DOHH2 (cell line): ENCODE results near the gene TUFT1.
A peak's percentile ranks its signal among the peaks of the same experiment; 100 is the strongest.

Source experiments
- H3F3A ChIP-seq: fragments of 200-600 bp; sonication (generic), shearing (Covaris generic); 2 replicates; pipeline ENCODE4 v1.6.0; 2016; ENCODE audit warnings: antibody characterized with exemption, mild to moderate bottlenecking; ENCODE audit not compliant: control insufficient read depth, insufficient read depth
- H3K27ac ChIP-seq: fragments of 200-600 bp; sonication (generic); 2 replicates; pipeline ENCODE4 v1.5.1; 2014; ENCODE audit warnings: low read depth, mild to moderate bottlenecking, low read length, moderate library complexity
- H3K27me3 ChIP-seq: fragments of 200-600 bp; sonication (generic); 2 replicates; pipeline ENCODE4 v1.6.1; 2014; ENCODE audit warnings: mild to moderate bottlenecking, low read length, mixed read lengths; ENCODE audit not compliant: control insufficient read depth
- H3K36me3 ChIP-seq: fragments of 200-600 bp; sonication (generic); 2 replicates; pipeline ENCODE4 v1.6.1; 2014; ENCODE audit warnings: mild to moderate bottlenecking, low read length, moderate library complexity, mixed read lengths; ENCODE audit not compliant: control insufficient read depth
- H3K4me1 ChIP-seq: fragments of 200-600 bp; sonication (generic); 2 replicates; pipeline ENCODE4 v1.6.1; 2014; ENCODE audit warnings: mild to moderate bottlenecking, low read length, mixed read lengths; ENCODE audit not compliant: control insufficient read depth
- H3K4me2 ChIP-seq: fragments of 200-600 bp; sonication (generic); 2 replicates; pipeline ENCODE4 v1.6.0; 2014; ENCODE audit warnings: mild to moderate bottlenecking, low read length, moderate library complexity
- H3K4me3 ChIP-seq: fragments of 200-600 bp; sonication (generic); 2 replicates; pipeline ENCODE4 v1.5.1; 2014; ENCODE audit warnings: mild to moderate bottlenecking, low read length, mixed read lengths
- H3K79me2 ChIP-seq: fragments of 200-600 bp; sonication (generic); 2 replicates; pipeline ENCODE4 v1.6.1; 2014; ENCODE audit warnings: mild to moderate bottlenecking, low read length, mixed read lengths; ENCODE audit not compliant: control insufficient read depth
- H3K9me2 ChIP-seq: fragments of 200-600 bp; sonication (generic); replicated peaks from 2 replicates; pipeline ENCODE4 v1.6.1; 2014; ENCODE audit warnings: mild to moderate bottlenecking, low read length, mixed read lengths; ENCODE audit not compliant: control insufficient read depth
- H3K9me3 ChIP-seq: fragments of 200-600 bp; sonication (generic); 2 replicates; pipeline ENCODE4 v1.6.1; 2014; ENCODE audit warnings: antibody characterized with exemption, low read length, mixed read lengths; ENCODE audit not compliant: control insufficient read depth, insufficient read depth
- H4K20me1 ChIP-seq: fragments of 200-600 bp; sonication (generic); 2 replicates; pipeline ENCODE4 v1.6.0; 2014; ENCODE audit warnings: low read depth, mild to moderate bottlenecking, antibody characterized with exemption, low read length, moderate library complexity; ENCODE audit not compliant: control insufficient read depth, insufficient read depth
- CTCF ChIP-seq: fragments of 200-600 bp; sonication (generic); IDR thresholded peaks from one replicate; pipeline ENCODE4 v1.5.1; 2014; ENCODE audit warnings: antibody characterized with exemption, mild to moderate bottlenecking, low read depth, low read length; ENCODE audit not compliant: poor library complexity, severe bottlenecking
- EZH2phosphoT487 ChIP-seq: fragments of 200-600 bp; sonication (generic); IDR thresholded peaks from 2 replicates; pipeline ENCODE4 v1.6.1; 2017; ENCODE audit warnings: borderline replicate concordance, mild to moderate bottlenecking, antibody characterized with exemption, low read length, moderate library complexity, mixed read lengths

The TUFT1 gene

GRCh38 chr1:151540982-151541377 is 871 bp downstream of the TUFT1 start:
- peaks cover 21% of the 10 kb centered on the region for H3K4me1 ChIP-seq
- no peaks in the 10 kb centered on the region for H3F3A ChIP-seq
- no peaks in the 10 kb centered on the region for H3K9me3 ChIP-seq
- H3K36me3 ChIP-seq: no peaks in the 10 kb centered on the region
- H3K4me2 ChIP-seq: peak overlapping the region; percentile 87
- H3K79me2 ChIP-seq: no peaks in the 10 kb centered on the region
- TF ChIP-seq CTCF: no peak
- TF ChIP-seq EZH2phosphoT487: no peak
- no peaks in the 10 kb centered on the region for H4K20me1 ChIP-seq
- no peaks in the 10 kb centered on the region for H3K9me2 ChIP-seq
- H3K27ac ChIP-seq: no peak overlapping the region
- H3K27me3 ChIP-seq: peaks cover 18% of the 10 kb centered on the region
- peak overlapping the region; percentile 76 for H3K4me3 ChIP-seq

GRCh38 chr1:151541752-151542151 is 1.6 kb downstream of the TUFT1 start:
- peaks cover 18% of the 10 kb centered on the region for H3K27me3 ChIP-seq
- no peak overlapping the region for H3K4me3 ChIP-seq
- H3K27ac ChIP-seq: no peak overlapping the region
- H3K4me1 ChIP-seq: peaks cover 21% of the 10 kb centered on the region
- TF ChIP-seq CTCF (no peak), EZH2phosphoT487 (no peak)
- no peaks in the 10 kb centered on the region for H4K20me1 ChIP-seq
- no peaks in the 10 kb centered on the region for H3K36me3 ChIP-seq
- H3K9me3 ChIP-seq: no peaks in the 10 kb centered on the region
- H3K9me2 ChIP-seq: no peaks in the 10 kb centered on the region
- no peak overlapping the region for H3K4me2 ChIP-seq
- H3K79me2 ChIP-seq: no peaks in the 10 kb centered on the region
- H3F3A ChIP-seq: no peaks in the 10 kb centered on the region

- TF ChIP-seq CTCF: no peak
- no peak for TF ChIP-seq EZH2phosphoT487
- Histone ChIP-seq H3K27ac (no peak overlapping the region), H4K20me1 (no peaks in the 10 kb centered on the region), H3K27me3 (peaks cover 18% of the 10 kb centered on the region), H3K9me3 (no peaks in the 10 kb centered on the region), H3F3A (no peaks in the 10 kb centered on the region), H3K4me3 (no peak overlapping the region), H3K79me2 (no peaks in the 10 kb centered on the region), H3K4me1 (peaks cover 21% of the 10 kb centered on the region), H3K9me2 (no peaks in the 10 kb centered on the region), H3K4me2 (no peak overlapping the region), H3K36me3 (no peaks in the 10 kb centered on the region)
Measured at GRCh38 chr1:151542710-151543129, 2.6 kb downstream of the TUFT1 start.

- Histone ChIP-seq H3K4me3 (no peak overlapping the region), H3K27me3 (peaks cover 17% of the 10 kb centered on the region), H3F3A (no peaks in the 10 kb centered on the region), H3K9me2 (no peaks in the 10 kb centered on the region), H3K79me2 (no peaks in the 10 kb centered on the region), H3K36me3 (no peaks in the 10 kb centered on the region), H3K27ac (no peak overlapping the region), H3K4me2 (no peak overlapping the region), H3K4me1 (peaks cover 6% of the 10 kb centered on the region), H4K20me1 (no peaks in the 10 kb centered on the region), H3K9me3 (no peaks in the 10 kb centered on the region)
- no peak for TF ChIP-seq EZH2phosphoT487
Measured at GRCh38 chr1:151545542-151545941, 5.4 kb downstream of the TUFT1 start.
